Measurements from ENCODE around the gene EPS8L1.

GRCh38 chr19:55071913-55072312 lies 3.8 kb upstream of the EPS8L1 start:
- no peak for TF ChIP-seq CTCF (conservative IDR thresholded peaks at IDR 0.05; ENCODE audit: low read depth, low read length)
- TF ChIP-seq EZH2 (IDR thresholded peaks at IDR 0.05; ENCODE audit: low read length, unreplicated experiment): no peak
- TF ChIP-seq EZH2phosphoT487 (IDR thresholded peaks at IDR 0.05; ENCODE audit: borderline replicate concordance, low read length): no peak
